Stimulated activated CD8-positive, alpha-beta memory T cell treated with anti-CD3 and anti-CD28 coated beads, Interleukin-4, amount 100 ng/mL, for 48 hours (primary cell): Measurements from ENCODE around the gene RFTN2.

ENCODE experiments used
- DNase-seq: peaks from one replicate; pipeline ENCODE4 v3.0.0-alpha.2; 2020

RFTN2 gene

DNA sequence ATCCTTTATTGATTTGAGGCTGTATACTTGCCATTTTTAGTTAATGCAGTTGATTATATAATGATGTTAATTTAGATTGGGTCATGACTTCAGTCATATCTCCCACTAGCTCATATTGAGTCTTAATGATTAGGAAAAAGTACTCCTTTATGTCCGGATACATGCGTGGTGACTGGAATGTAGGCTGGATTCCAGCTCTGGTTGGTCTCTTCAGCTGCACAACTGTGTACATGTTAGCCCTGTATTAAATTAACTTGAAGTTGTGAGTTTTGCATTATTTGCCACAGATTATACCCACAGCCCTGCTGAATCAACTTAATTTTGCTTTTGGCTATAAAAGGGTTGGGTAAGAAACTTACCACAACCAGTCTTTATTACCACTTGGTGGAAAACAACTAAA, 137.0 kb downstream of the RFTN2 start:
- DNase-seq: no peak
